IMR-90 (cell line): Measurements from ENCODE around the gene IDH3G. TPM values are rescaled to one million over a fixed set of nuclear protein-coding genes. Genes with fewer than 3 reads are reported as not detected.

ENCODE experiments used
- ATAC-seq: fragments of 200-7000 bp; cut with Tn5 transposase; 2 replicates; pipeline ENCODE4 v1.9.1; 2020; ENCODE audit warnings: low read depth, mild to moderate bottlenecking, moderate library complexity
- BruUV-seq: library from RNA; stranded (reverse); fragments of 400-500 nt; replicated peaks from 2 replicates; lab custom pipeline; 2021; lab: Mats Ljungman, UMichigan
- CTCF ChIA-PET: fragments of 300-600 bp; formaldehyde crosslinking; extraction: SDS; loops from one replicate; lab custom pipeline; 2021; ENCODE audit warnings: antibody characterized with exemption; lab: Yijun Ruan, JAX
- POLR2A ChIA-PET: fragments of 300-600 bp; sonication (Branson Sonifier 250); formaldehyde crosslinking; loops from one replicate; lab custom pipeline; 2022; ENCODE audit warnings: antibody characterized with exemption; ENCODE audit not compliant: unreplicated experiment; lab: Charles Lee
- DNase-seq: peaks from one replicate; pipeline ENCODE4 v3.0.0; 2013
- H2AFZ ChIP-seq: replicated peaks from 2 replicates; pipeline ENCODE3; 2013; ENCODE audit warnings: low read length, mild to moderate bottlenecking; ENCODE audit not compliant: poor library complexity
- H2AK5ac ChIP-seq: 2 replicates; pipeline ENCODE4 v1.6.1; 2013; ENCODE audit warnings: low read depth, low read length, inconsistent platforms
- H2AK9ac ChIP-seq: replicated peaks from 2 replicates; pipeline ENCODE3; 2013; ENCODE audit warnings: mild to moderate bottlenecking, low read depth, low read length, moderate library complexity; ENCODE audit not compliant: poor library complexity
- H2BK120ac ChIP-seq: 2 replicates; pipeline ENCODE4 v1.6.1; 2013; ENCODE audit warnings: low read depth, low read length, inconsistent platforms
- H2BK15ac ChIP-seq: 3 replicates; pipeline ENCODE4 v1.6.1; 2013; ENCODE audit warnings: low read depth, low read length, inconsistent platforms
- H2BK20ac ChIP-seq: 2 replicates; pipeline ENCODE4 v1.6.1; 2013; ENCODE audit warnings: low read depth, mild to moderate bottlenecking, inconsistent platforms, low read length, moderate library complexity
- H2BK5ac ChIP-seq: 2 replicates; pipeline ENCODE4 v1.6.1; 2013; ENCODE audit warnings: mild to moderate bottlenecking, low read depth, low read length, inconsistent platforms; ENCODE audit not compliant: poor library complexity, severe bottlenecking
- H3K14ac ChIP-seq: replicated peaks from 2 replicates; pipeline ENCODE4 v1.6.1; 2013; ENCODE audit warnings: low read depth, low read length, inconsistent platforms
- H3K18ac ChIP-seq: 2 replicates; pipeline ENCODE4 v1.6.1; 2013; ENCODE audit warnings: low read depth, low read length, control low read depth
- H3K23ac ChIP-seq: 2 replicates; pipeline ENCODE4 v1.6.1; 2013; ENCODE audit warnings: low read depth, low read length, inconsistent platforms
- H3K27ac ChIP-seq: 2 replicates; pipeline ENCODE4 v1.5.1; 2013; ENCODE audit warnings: mild to moderate bottlenecking, control low read depth, low read length; ENCODE audit not compliant: insufficient read depth
- H3K27me3 ChIP-seq: 2 replicates; pipeline ENCODE4 v1.6.1; 2013; ENCODE audit warnings: low read length; ENCODE audit not compliant: control insufficient read depth, insufficient read depth
- H3K36me3 ChIP-seq: 2 replicates; pipeline ENCODE4 v1.6.1; 2013; ENCODE audit warnings: low read length, mixed read lengths; ENCODE audit not compliant: control insufficient read depth, insufficient read depth
- H3K4ac ChIP-seq: 2 replicates; pipeline ENCODE4 v1.6.1; 2013; ENCODE audit warnings: low read depth, low read length, inconsistent platforms
- H3K4me1 ChIP-seq: 2 replicates; pipeline ENCODE4 v1.6.1; 2013; ENCODE audit warnings: low read length, mixed read lengths; ENCODE audit not compliant: control insufficient read depth, insufficient read depth
- H3K4me2 ChIP-seq: 2 replicates; pipeline ENCODE4 v1.6.1; 2013; ENCODE audit warnings: low read depth, mild to moderate bottlenecking, control low read depth, low read length, moderate library complexity
- H3K4me3 ChIP-seq: 2 replicates; pipeline ENCODE4 v1.5.1; 2013; ENCODE audit warnings: low read depth, mild to moderate bottlenecking, control low read depth, low read length, moderate library complexity; ENCODE audit not compliant: insufficient read depth
- H3K56ac ChIP-seq: 2 replicates; pipeline ENCODE4 v1.6.1; 2013; ENCODE audit warnings: low read length, inconsistent platforms; ENCODE audit not compliant: insufficient read depth; ENCODE audit errors: extremely low read depth
- H3K79me1 ChIP-seq, 2 experiments: 2 replicates each; pipeline ENCODE4 v1.6.1; 2013; ENCODE audit warnings: low read length in 2 of 2, inconsistent platforms in 1 of 2, low read depth in 1 of 2
- H3K9ac ChIP-seq: 2 replicates; pipeline ENCODE4 v1.6.1; 2013; ENCODE audit warnings: low read depth, low read length, control low read depth
- H3K9me1 ChIP-seq: 2 replicates; pipeline ENCODE4 v1.6.1; 2013; ENCODE audit warnings: low read length, inconsistent platforms; ENCODE audit not compliant: insufficient read depth
- H3K9me3 ChIP-seq: 2 replicates; pipeline ENCODE4 v1.6.1; 2013; ENCODE audit warnings: low read length; ENCODE audit not compliant: control insufficient read depth, insufficient read depth
- H4K20me1 ChIP-seq: 2 replicates; pipeline ENCODE4 v1.6.1; 2013; ENCODE audit warnings: low read length, inconsistent platforms; ENCODE audit not compliant: insufficient read depth
- H4K5ac ChIP-seq: 2 replicates; pipeline ENCODE4 v1.6.1; 2013; ENCODE audit warnings: mild to moderate bottlenecking, low read depth, low read length, control low read depth
- H4K8ac ChIP-seq, 2 experiments: 2 replicates each; pipeline ENCODE4 v1.6.1; 2013; ENCODE audit warnings: low read depth in 2 of 2, low read length in 2 of 2, control low read depth in 1 of 2, inconsistent platforms in 1 of 2
- H4K91ac ChIP-seq: 2 replicates; pipeline ENCODE4 v1.6.1; 2013; ENCODE audit warnings: low read depth, low read length, inconsistent platforms; ENCODE audit not compliant: insufficient read depth
- BHLHE40 ChIP-seq: fragments of 150-350 bp; IDR thresholded peaks from 2 replicates; pipeline ENCODE4 v1.6.1; 2016; ENCODE audit warnings: mild to moderate bottlenecking, low read depth, low read length
- CEBPB ChIP-seq: IDR thresholded peaks from 2 replicates; pipeline ENCODE4 v1.6.1; 2012; ENCODE audit warnings: low read depth, low read length, improper control_type of control experiment
- FOS ChIP-seq: fragments of 150-350 bp; IDR thresholded peaks from 2 replicates; pipeline ENCODE4 v1.6.1; 2016; ENCODE audit warnings: low read depth, low read length
- MAZ ChIP-seq: IDR thresholded peaks from 2 replicates; pipeline ENCODE4 v1.6.1; 2012; ENCODE audit warnings: low read depth, mild to moderate bottlenecking, low read length, improper control_type of control experiment, moderate library complexity, borderline replicate concordance
- NFE2L2 ChIP-seq: fragments of 150-350 bp; IDR thresholded peaks from 2 replicates; pipeline ENCODE4 v1.6.1; 2016; ENCODE audit warnings: low read depth, mild to moderate bottlenecking, low read length
- RAD21 ChIP-seq: IDR thresholded peaks from 2 replicates; pipeline ENCODE4 v1.6.1; 2012; ENCODE audit warnings: low read length, improper control_type of control experiment
- RFX5 ChIP-seq: IDR thresholded peaks from 2 replicates; pipeline ENCODE4 v1.8.0; 2012; ENCODE audit warnings: low read depth, mild to moderate bottlenecking, low read length, moderate library complexity
- SMC3 ChIP-seq: fragments of 150-350 bp; IDR thresholded peaks from 2 replicates; pipeline ENCODE4 v1.6.1; 2016; ENCODE audit warnings: low read depth, mild to moderate bottlenecking, antibody characterized with exemption, low read length, moderate library complexity
- WGBS, 2 experiments: methylation state at CpG; one replicate each; pipeline versions ENCODE4 v1.1.5 to v1.1.7; 2013; ENCODE audit warnings: missing lambda C conversion rate in 2 of 2; ENCODE audit not compliant: insufficient read length in 1 of 2; ENCODE audit errors: extremely low coverage in 2 of 2; 5-methylcytosine and 5-hydroxymethylcytosine counted together
- dilution Hi-C: fragments of 300-500 bp; cut with HindIII; formaldehyde crosslinking; loops from one replicate; pipeline ENCODE4 v1.14.3; 2018; ENCODE audit warnings: low sequenced_read_pairs; ENCODE audit not compliant: unreplicated experiment
- in situ Hi-C: fragments of 300-500 bp; cut with MboI; formaldehyde crosslinking; loops from 3 replicates; pipeline ENCODE4 v1.14.3; 2019; ENCODE audit warnings: low sequenced_read_pairs, inconsistent platforms, mixed read lengths
- intact Hi-C: fragments of 100-400 bp; cut with micrococcal nuclease; formaldehyde crosslinking; loops from 2 replicates; pipeline ENCODE4 v1.10.0; 2022
- polyA plus RNA-seq, 3 experiments: library from polyadenylated mRNA; depleted of rRNA; stranded (reverse); fragments of >200 nt; gene quantifications; 2 replicates each; pipeline ENCODE4 v1.2.3, GENCODE V29; 2012; ENCODE audit warnings: low replicate concordance in 1 of 3
- total RNA-seq: library from RNA; depleted of rRNA; stranded (reverse); fragments of >200 nt; gene quantifications from 2 replicates; pipeline ENCODE4 v1.2.3, GENCODE V29; 2012
- TF ChIP-seq, protein P1 (sequence below): conservative IDR thresholded peaks from 2 replicates; pipeline ENCODE4 v1.5.1; 2012; ENCODE audit warnings: mild to moderate bottlenecking, low read depth, low read length, improper control_type of control experiment

The IDH3G gene
- total and polyA plus RNA-seq, 2 of the 4 experiments (the other 2 are of a cell fraction): 79.4 to 85.7 TPM

DNA sequence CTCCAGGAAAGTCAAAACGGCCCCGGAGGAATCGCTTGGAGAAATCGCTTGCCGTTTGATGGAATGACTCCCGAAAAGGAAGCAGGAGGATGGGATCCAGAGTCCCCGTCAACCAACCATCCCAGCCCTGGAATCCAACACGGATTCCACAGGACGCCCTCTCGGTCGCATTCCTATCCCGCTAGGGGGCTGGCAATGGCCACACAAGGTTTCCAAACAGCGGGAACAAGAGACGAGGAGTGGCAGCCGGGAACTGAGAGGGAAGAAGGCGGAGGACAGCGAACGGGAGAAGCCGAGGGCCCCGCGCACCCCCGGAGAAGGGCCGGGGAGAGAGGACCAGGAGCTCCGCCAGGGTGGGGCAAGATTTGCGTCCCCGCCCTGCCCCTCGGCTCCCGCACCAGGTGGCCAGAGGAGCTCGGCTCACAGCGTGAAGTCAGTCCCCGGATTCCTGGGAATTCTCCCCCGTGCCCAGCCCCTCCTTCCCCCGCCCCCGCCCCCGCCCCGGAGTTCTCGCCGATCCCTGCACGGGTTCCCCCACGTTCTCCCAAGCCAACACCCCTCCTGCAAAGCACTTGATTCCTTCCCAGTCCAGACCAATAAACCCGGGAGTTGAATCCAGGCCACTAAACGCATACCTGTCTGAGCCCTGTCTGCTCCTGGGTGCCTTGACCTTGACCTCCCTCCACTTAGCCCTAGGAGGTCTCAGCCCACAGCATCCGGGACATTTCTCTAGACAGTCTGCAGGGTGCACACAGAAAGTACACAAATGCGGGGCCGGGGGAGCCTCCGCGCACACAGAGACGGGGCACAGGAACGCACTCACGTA is 34.8 kb upstream of the IDH3G start:
- Histone ChIP-seq H3K36me3 (no peaks in the 10 kb centered on the region), H3K56ac (no peak overlapping the region), H3K9me1 (no peaks in the 10 kb centered on the region), H3K4me1 (no peaks in the 10 kb centered on the region), H2AK5ac (no peak overlapping the region), H2AK9ac (no peak overlapping the region), H2BK120ac (no peak overlapping the region), H2BK5ac (no peak overlapping the region), H3K23ac (no peak overlapping the region), H3K9ac (no peak overlapping the region), H3K27me3 (peaks cover 54% of the 10 kb centered on the region), H3K4me2 (no peak overlapping the region), H3K79me1 (no peaks in the 10 kb centered on the region), H3K27ac (no peak overlapping the region), H2BK15ac (no peak overlapping the region), H4K91ac (no peak overlapping the region), H3K9me3 (peaks cover 16% of the 10 kb centered on the region; the same call in 1 of the 2 replicates), H2BK20ac (no peak overlapping the region), H2AFZ (peak overlapping the region; percentile 21), H3K4ac (no peak overlapping the region), H3K14ac (no peak overlapping the region), H3K18ac (no peak overlapping the region), H4K5ac (no peak overlapping the region), H4K8ac (no peak overlapping the region), H3K4me3 (no peak overlapping the region), H4K20me1 (no peaks in the 10 kb centered on the region; the same call in 1 of the 2 replicates)
- no peak for TF ChIP-seq RFX5
- TF ChIP-seq SMC3: no peak
- TF ChIP-seq RAD21: no peak
- TF ChIP-seq, protein P1, sequence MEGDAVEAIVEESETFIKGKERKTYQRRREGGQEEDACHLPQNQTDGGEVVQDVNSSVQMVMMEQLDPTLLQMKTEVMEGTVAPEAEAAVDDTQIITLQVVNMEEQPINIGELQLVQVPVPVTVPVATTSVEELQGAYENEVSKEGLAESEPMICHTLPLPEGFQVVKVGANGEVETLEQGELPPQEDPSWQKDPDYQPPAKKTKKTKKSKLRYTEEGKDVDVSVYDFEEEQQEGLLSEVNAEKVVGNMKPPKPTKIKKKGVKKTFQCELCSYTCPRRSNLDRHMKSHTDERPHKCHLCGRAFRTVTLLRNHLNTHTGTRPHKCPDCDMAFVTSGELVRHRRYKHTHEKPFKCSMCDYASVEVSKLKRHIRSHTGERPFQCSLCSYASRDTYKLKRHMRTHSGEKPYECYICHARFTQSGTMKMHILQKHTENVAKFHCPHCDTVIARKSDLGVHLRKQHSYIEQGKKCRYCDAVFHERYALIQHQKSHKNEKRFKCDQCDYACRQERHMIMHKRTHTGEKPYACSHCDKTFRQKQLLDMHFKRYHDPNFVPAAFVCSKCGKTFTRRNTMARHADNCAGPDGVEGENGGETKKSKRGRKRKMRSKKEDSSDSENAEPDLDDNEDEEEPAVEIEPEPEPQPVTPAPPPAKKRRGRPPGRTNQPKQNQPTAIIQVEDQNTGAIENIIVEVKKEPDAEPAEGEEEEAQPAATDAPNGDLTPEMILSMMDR: no peak
- TF ChIP-seq BHLHE40: no peak
- no peak for TF ChIP-seq NFE2L2
- TF ChIP-seq MAZ: no peak
- TF ChIP-seq FOS: no peak
- TF ChIP-seq CEBPB: no peak
- DNase-seq (no peak), ATAC-seq (peak; percentile 35)
- ChIA-PET POLR2A (no interaction called here), CTCF (no interaction called here)
- dilution Hi-C loops: no loop called here
- BruUV-seq: no TSS peak
- WGBS, 2 experiments: 28% methylated on average over 7 of the region's 50 CpGs; no CpG with 5 or more reads in 1 of the 2 experiments
- in situ Hi-C loops: no loop called here
- intact Hi-C loops: loop anchor here (2.0 kb wide), 1 partner anchor 72 kb away; no protein-coding TSS in a partner anchor
